Panc1 (cell line): Measurements from ENCODE around the gene HEMK1. TPM values are rescaled to one million over a fixed set of nuclear protein-coding genes. Genes with fewer than 3 reads are reported as not detected.

Experiments
- ATAC-seq: fragments of 200-7000 bp; cut with Tn5 transposase; 2 replicates; pipeline ENCODE4 v1.9.1; 2020; ENCODE audit warnings: mild to moderate bottlenecking, moderate library complexity
- BruUV-seq: library from RNA; stranded (reverse); fragments of 400-500 nt; replicated peaks from 2 replicates; lab custom pipeline; 2021; lab: Mats Ljungman, UMichigan
- CTCF ChIA-PET: fragments of 300-600 bp; sonication (Branson Sonifier 250); formaldehyde crosslinking; loops from one replicate; lab custom pipeline; 2022; ENCODE audit warnings: antibody characterized with exemption; lab: Charles Lee
- POLR2A ChIA-PET: fragments of 300-600 bp; sonication (Branson Sonifier 250); formaldehyde crosslinking; loops from one replicate; lab custom pipeline; 2022; ENCODE audit warnings: antibody characterized with exemption; lab: Charles Lee
- DNase-seq: peaks from one replicate; pipeline ENCODE4 v3.0.0-alpha.2; 2010; ENCODE audit warnings: low read depth, low spot score
- H3K27ac ChIP-seq: 2 replicates; pipeline ENCODE4 v1.5.1; 2011; ENCODE audit warnings: mild to moderate bottlenecking, low read length, inconsistent platforms
- H3K27me3 ChIP-seq: fragments of 200-500 bp; sonication (Bioruptor generic); 2 replicates; pipeline ENCODE4 v1.6.0; 2014; ENCODE audit warnings: low read length, inconsistent platforms; ENCODE audit not compliant: control insufficient read depth, insufficient read depth
- H3K36me3 ChIP-seq: fragments of 200-500 bp; sonication (Bioruptor generic); 2 replicates; pipeline ENCODE4 v1.5.1; 2014; ENCODE audit warnings: inconsistent platforms, mild to moderate bottlenecking, low read length, moderate library complexity; ENCODE audit not compliant: control insufficient read depth, insufficient read depth
- H3K4me1 ChIP-seq: 2 replicates; pipeline ENCODE4 v1.5.1; 2011; ENCODE audit warnings: inconsistent platforms, mild to moderate bottlenecking, low read length, moderate library complexity; ENCODE audit not compliant: control insufficient read depth, insufficient read depth
- H3K4me3 ChIP-seq, 2 experiments: 2 replicates each; pipeline ENCODE4 v1.5.1; 2011 to 2012; ENCODE audit warnings: low read depth in 2 of 2, low read length in 2 of 2, mild to moderate bottlenecking in 2 of 2, inconsistent platforms in 1 of 2, moderate library complexity in 1 of 2
- H3K9me3 ChIP-seq: fragments of 200-500 bp; sonication (Bioruptor generic); 2 replicates; pipeline ENCODE4 v1.5.1; 2014; ENCODE audit warnings: low read depth, mild to moderate bottlenecking, inconsistent platforms, low read length, moderate library complexity; ENCODE audit not compliant: control insufficient read depth, insufficient read depth
- CTCF ChIP-seq: fragments of 450-650 bp; IDR thresholded peaks from 2 replicates; pipeline ENCODE4 v1.5.1; 2017; ENCODE audit warnings: mild to moderate bottlenecking
- POLR2AphosphoS5 ChIP-seq: IDR thresholded peaks from 2 replicates; pipeline ENCODE4 v1.6.1; 2012; ENCODE audit warnings: mild to moderate bottlenecking, low read depth, low read length, moderate library complexity
- REST ChIP-seq, 2 experiments: IDR thresholded peaks; 2 replicates each; pipeline ENCODE4 v1.6.1; 2011 to 2012; ENCODE audit warnings: low read depth in 2 of 2, control low read depth in 1 of 2, low read length in 1 of 2, mild to moderate bottlenecking in 1 of 2, moderate library complexity in 1 of 2; ENCODE audit not compliant: insufficient read depth in 1 of 2
- SIN3A ChIP-seq: IDR thresholded peaks from 2 replicates; pipeline ENCODE4 v1.6.1; 2012; ENCODE audit warnings: low read depth, mild to moderate bottlenecking, low read length, moderate library complexity, borderline replicate concordance; ENCODE audit not compliant: insufficient read depth
- TCF7L2 ChIP-seq: IDR thresholded peaks from 2 replicates; pipeline ENCODE4 v1.6.1; 2011; ENCODE audit warnings: mild to moderate bottlenecking, low read depth, low read length, inconsistent platforms
- in situ Hi-C: cut with HindIII; loops from 2 replicates; pipeline ENCODE4 v1.10.0; 2016; ENCODE audit warnings: low sequenced_read_pairs, low pct_unique_long_range_greater_than_20kb
- intact Hi-C: fragments of 100-400 bp; cut with micrococcal nuclease; formaldehyde crosslinking; loops from one replicate; pipeline ENCODE4 v1.10.0; 2022; ENCODE audit not compliant: unreplicated experiment
- total RNA-seq: library from RNA; stranded (reverse); gene quantifications from one replicate; pipeline ENCODE4 v1.2.1, GENCODE V29; 2021; ENCODE audit not compliant: unreplicated experiment

Gene HEMK1
- total RNA-seq, 1 experiment from 2014 or later = 12.1 TPM

GRCh38 chr3:50617911-50618481 is 48.7 kb downstream of the HEMK1 start:
- ChIA-PET POLR2A (no interaction called here), CTCF (no interaction called here)
- ATAC-seq (no peak), DNase-seq (no peak)
- intact Hi-C loops = loop anchor here (2.0 to 5.0 kb wide), 2 partner anchors 34 to 755 kb away; no protein-coding TSS in a partner anchor
- no peaks in the 10 kb centered on the region for H3K9me3 ChIP-seq
- in situ Hi-C loops = no loop called here
- H3K27me3 ChIP-seq = no peaks in the 10 kb centered on the region
- TF ChIP-seq REST (IDR thresholded peaks at IDR 0.05; ENCODE audit: insufficient read depth in 1 of 2, low read depth in 2 of 2, low read length in 1 of 2) (no peak), SIN3A (no peak), POLR2AphosphoS5 (no peak), TCF7L2 (no peak)
- no TSS peak for BruUV-seq
- no peak overlapping the region for H3K27ac ChIP-seq
- H3K36me3 ChIP-seq = no peaks in the 10 kb centered on the region
- H3K4me3 ChIP-seq = peak overlapping the region; percentile 59 to 75
- no peaks in the 10 kb centered on the region; the same call in 1 of the 2 replicates for H3K4me1 ChIP-seq

GRCh38 chr3:50620420-50620819 is 51.1 kb downstream of the HEMK1 start:
- Histone ChIP-seq H3K9me3 (no peaks in the 10 kb centered on the region), H3K4me3 (no peak overlapping the region), H3K27me3 (no peaks in the 10 kb centered on the region), H3K36me3 (no peaks in the 10 kb centered on the region), H3K27ac (no peak overlapping the region), H3K4me1 (no peaks in the 10 kb centered on the region; the same call in 1 of the 2 replicates)
- no peak for DNase-seq
- intact Hi-C loops = no loop called here
- no peak for TF ChIP-seq REST (IDR thresholded peaks at IDR 0.05; ENCODE audit: insufficient read depth in 1 of 2, low read depth in 2 of 2, low read length in 1 of 2)
- no peak for TF ChIP-seq POLR2AphosphoS5
- no peak for TF ChIP-seq TCF7L2
- no peak for TF ChIP-seq SIN3A
- no peak for TF ChIP-seq CTCF
- in situ Hi-C loops = no loop called here
- ChIA-PET CTCF (interaction anchor here (2.1 kb wide), 1 partner anchor 32 kb away, joined by 5 read pairs; no protein-coding TSS in a partner anchor), POLR2A (no interaction called here)
- BruUV-seq = no TSS peak
- ATAC-seq = no peak
